Left lobe of liver (tissue), 2 donors: Measurements from ENCODE around the gene PDGFB. TPM values are rescaled to one million over a fixed set of nuclear protein-coding genes. Genes with fewer than 3 reads are reported as not detected.
A peak's percentile ranks its signal among the peaks of the same experiment; 100 is the strongest.

ENCODE experiments used
- ATAC-seq: fragments of 200-7000 bp; cut with Tn5 transposase; one replicate; pipeline ENCODE4 v1.9.1; 2020; ENCODE audit warnings: mild to moderate bottlenecking, moderate library complexity
- DNase-seq: peaks from one replicate; pipeline ENCODE4 v3.0.0-alpha.2; 2020; ENCODE audit warnings: low spot score
- total RNA-seq: library from RNA; stranded (reverse); gene quantifications from one replicate; pipeline ENCODE4 v1.2.1, GENCODE V29; 2021
- donor health status: DM: no; HTN: no; CAD: no; lungs with moderate emphysema.
- donor health status: DM: no; HTN: yes; CAD: no.

Gene PDGFB
- total RNA-seq, 1 donor from 2014 or later = 0.43 TPM

DNA sequence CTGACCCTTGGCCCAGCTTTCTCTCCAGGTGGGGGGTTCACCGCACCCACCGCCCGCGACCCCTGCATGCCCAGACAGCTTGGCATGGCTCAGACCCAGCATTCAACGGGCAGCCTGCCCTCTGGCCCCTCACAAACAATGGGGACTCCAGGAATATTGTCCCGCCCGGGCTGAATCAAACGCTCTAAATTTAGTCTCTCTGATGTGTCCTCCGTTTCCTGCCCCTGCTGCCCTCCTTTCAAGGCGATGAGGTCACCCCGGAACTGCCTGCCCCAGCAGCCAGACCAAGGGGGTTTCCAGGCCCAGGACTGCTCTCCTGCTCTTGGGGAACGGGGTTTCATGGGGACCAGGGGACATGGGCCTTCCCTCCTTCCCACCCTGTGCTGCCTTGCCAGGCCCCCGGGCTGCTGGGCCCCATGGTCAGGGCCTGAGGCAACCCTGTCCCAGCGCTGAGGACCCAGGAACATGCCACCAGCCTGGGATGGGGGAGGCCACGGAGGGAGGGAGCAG is 10.1 kb upstream of the PDGFB start:
- DNase-seq (no peak), ATAC-seq (no peak)

- ATAC-seq (no peak), DNase-seq (no peak)
These were observed 9.3 kb upstream of the PDGFB start for GRCh38 chr22:39254122-39254521.

GRCh38 chr22:39253435-39254070 is 8.8 kb upstream of the PDGFB start:
- ATAC-seq (peak; percentile 40), DNase-seq (no peak)

DNA sequence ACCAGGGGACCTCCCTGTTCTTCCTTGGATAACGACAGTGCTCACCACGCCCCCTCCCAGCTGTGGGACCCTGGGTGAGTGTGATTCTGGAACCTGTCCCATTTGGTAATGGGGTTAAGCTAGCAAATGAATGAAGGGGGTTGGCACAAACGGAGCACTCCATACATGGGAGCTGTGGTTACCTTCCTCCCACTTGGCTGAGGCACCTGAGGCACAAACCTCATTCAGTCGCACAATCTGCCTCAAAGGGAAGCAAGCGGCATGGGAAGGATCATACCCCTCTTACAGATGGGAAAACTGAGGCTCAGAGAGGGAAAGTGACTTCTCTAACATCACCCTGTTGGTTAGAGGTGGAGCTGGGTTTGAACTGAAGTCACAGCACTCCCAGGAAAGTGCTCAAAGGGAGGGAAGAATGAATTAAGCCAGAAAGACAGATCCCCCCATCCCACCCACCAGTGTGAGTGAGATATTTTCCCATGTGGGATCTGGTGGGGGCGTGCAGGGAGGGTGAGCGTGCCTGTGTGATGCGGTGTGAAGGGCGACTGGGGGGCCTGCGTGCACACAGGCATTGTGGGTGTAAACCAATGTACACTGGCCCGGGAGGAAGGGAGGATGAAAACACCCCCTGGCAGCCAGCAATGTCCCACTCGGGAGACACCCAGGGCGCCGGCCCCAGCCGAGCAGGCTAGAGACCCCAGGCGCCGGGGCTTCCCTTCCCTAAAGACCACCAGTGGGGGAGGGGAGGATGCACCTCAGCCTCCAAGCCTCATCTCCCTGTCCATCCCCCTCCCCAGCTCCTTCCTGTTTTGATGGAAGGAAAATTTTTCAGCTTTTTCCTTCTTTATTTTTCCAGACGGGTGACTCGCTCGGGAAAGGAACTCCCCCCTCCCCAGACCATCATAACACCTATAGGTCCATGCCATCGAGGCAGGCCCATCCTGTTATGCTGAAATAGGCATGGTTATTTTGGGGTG is 8.0 kb upstream of the PDGFB start:
- ATAC-seq (no peak), DNase-seq (no peak)

DNA sequence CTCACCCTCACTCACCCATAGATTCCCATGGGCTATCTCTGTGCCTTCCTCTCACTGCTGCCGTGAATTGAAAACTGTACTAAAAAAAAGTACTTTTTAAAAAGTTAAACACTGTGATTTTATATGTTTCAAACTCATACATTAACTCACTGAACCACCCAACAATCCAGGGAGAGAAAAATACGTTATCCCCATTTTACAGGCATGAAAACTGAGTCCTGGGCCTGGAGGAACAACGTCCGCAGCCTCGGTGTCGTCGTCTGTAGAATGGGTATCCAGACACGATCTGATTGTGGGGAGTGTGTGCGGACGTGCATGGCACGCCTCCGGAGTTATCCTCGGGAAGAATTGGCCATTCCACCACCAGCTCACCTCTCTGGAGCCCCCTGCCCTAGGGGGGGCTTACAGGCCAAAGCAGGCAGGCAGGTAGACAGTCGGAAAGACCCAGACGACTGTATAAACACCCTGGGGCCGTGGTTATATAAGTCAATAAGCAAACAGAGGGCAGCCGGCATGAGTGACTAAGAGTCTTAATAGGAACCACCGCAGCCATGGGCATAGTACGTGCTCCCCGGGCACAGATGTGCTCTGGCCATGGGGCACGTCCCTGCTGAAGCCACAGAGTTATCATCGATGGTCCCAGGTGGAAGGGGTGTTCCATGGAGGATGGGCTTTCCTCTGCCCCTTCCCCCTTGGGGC is 7.1 kb upstream of the PDGFB start:
- ATAC-seq (no peak), DNase-seq (no peak)

- DNase-seq (no peak), ATAC-seq (no peak)
These were observed 6.1 kb upstream of the PDGFB start for GRCh38 chr22:39250838-39251237.

DNA sequence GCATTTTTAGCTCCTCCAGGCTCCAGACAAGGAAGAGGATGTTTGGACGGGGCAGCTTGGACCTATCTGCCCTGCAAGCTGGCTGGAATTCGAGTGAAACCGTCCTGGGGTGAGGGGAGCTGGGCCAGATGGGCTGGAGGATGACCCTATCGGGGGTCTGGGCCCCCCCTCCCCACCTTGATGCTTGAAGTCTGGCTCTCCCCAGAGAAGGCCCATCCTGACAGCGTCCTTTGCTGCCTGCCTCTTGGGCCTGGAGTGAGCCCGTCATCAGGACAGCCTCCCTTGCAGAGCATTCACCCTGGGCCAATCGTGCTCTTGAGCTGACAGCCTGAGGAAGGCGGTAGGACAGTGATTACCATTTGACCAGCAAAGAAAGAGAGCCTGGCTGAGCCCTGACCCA is 5.3 kb upstream of the PDGFB start:
- no peak for DNase-seq
- no peak for ATAC-seq

GRCh38 chr22:39249086-39249704 is 4.4 kb upstream of the PDGFB start:
- DNase-seq (no peak), ATAC-seq (no peak)

GRCh38 chr22:39248254-39248653 is 3.5 kb upstream of the PDGFB start:
- ATAC-seq (no peak), DNase-seq (no peak)

DNA sequence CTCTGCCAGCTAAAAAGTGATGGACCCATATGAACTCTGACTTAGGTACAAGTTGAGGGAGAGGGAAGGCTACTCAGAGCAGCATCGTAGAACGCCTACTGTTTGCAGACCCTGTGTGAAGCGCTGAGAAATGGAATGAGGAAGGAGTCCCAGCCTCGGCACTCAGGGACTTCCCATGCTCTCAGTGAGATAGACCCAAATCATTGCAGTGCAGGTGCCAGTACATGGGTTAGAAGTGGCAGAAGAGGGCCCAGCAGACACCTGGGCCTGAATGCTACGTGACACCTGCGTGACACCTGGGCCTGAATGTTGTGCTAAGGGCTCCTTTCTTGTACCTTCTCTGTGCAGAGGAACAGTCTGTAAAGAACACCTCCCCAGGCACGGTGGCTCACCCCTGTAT is 2.6 kb upstream of the PDGFB start:
- ATAC-seq = no peak
- DNase-seq = no peak

DNA sequence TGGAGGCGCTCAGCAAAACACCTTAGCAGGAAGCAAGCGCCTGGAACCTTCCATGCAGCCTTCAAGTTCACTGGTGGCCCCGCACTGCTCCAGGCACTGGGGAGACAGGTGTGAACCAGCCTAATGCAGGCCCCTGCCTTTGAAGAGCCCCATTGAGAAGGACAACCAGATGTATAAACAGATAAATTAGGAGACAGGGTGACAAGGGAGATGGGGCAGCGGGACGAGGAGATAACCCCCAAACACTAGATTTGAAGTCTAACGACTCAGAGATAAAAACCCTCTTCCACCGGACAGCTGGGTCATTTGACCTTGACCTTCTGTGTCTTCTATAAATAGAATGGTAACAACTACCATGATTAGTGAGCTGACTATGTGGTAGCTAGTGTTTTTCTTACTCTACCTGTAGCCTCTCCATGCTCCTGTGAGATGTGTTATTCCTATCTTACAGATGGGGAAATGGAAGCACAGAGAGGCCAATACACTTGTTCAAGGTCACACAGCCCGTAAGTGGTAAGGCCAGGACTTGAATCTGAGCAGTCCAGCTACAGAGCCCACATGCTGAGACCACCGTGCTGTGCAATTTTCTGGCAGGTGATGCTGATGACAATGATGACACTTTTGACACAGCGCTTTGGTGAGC is 2.0 kb upstream of the PDGFB start:
- DNase-seq (no peak), ATAC-seq (no peak)

DNA sequence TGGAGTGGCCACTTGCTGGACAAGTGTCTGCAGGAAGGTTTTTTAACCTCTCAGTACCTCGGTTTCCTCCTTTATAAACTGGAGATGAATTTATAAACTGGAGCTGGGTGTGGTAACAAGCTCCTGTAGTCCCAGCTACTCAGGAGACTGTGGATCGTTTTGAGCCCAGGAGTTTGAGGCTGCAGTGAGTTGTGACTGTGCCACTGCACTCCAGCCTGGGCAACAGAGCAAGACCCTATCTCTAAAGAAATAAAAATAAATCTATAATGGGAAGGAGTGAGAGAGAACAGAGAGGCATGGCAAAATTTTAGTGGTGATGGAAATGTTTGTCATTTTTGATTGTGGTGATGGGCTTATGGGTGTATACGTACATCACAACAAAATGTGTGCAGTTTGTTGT is 1.4 kb upstream of the PDGFB start:
- DNase-seq = no peak
- no peak for ATAC-seq

DNA sequence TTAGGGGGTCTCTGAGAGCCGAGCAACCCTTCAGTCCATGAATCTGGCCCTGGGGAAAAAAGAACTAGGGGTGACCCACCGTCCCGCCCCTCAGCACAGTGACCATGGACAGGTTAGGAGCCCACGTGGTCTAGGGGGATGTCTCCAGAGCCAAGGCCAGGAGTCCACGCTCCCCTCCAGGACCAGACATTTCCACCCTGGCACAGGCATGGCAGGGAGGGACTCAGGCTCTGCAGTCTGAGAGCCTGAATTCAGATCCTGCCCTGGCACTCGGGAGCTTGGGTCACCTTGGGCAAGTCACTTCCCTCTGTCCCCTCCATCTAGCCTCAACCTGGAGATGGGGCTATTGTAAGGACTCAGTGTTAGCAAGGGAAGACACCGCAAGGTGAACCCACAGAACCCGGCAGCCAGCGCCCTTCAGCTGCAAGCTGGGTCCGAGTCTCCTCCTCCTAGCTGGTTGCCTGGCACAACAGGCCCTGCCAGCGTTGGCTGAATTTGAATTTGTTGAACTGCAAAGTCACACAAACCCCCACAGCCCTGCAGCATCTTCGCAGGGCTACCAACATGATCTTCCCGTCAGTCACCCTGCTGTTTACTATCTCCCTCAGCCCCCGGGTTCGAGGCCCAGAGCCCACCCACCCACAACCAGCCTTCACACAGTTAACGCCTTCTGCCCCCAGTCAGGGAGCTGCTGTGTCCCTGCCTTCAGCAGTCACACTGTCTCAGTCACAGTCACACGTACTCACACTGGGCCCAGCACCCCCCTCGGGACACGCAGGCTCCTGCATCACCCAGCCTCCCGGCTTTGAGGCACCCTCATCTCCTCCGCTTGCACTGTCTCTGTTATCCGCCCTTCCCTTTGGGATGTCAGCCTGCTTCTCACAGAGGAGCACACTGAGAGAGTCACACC is 603 bp upstream of the PDGFB start:
- no peak for ATAC-seq

GRCh38 chr22:39244136-39244495 is 666 bp downstream of the PDGFB start:
- DNase-seq = no peak

More for the DNA sequence above, 603 bp upstream of the PDGFB start:
- DNase-seq = no peak

GRCh38 chr22:39243439-39244135 is 1.2 kb downstream of the PDGFB start:
- peak; percentile 52 for ATAC-seq
- DNase-seq = peak; percentile 61

More at GRCh38 chr22:39244136-39244495, 666 bp downstream of the PDGFB start:
- no peak for ATAC-seq

- ATAC-seq (peak; percentile 5), DNase-seq (no peak)
These were observed 2.0 kb downstream of the PDGFB start for GRCh38 chr22:39242595-39243438.

GRCh38 chr22:39241794-39242594 is 2.8 kb downstream of the PDGFB start:
- DNase-seq (no peak), ATAC-seq (no peak)
